Stimulated activated CD8-positive, alpha-beta memory T cell treated with anti-CD3 and anti-CD28 coated beads, Interleukin-15, amount 100 ng/mL, for 24 hours (primary cell): ENCODE data around the gene FBXO34.

Source experiments
- DNase-seq: peaks from one replicate; pipeline ENCODE4 v3.0.0-alpha.2; 2020; ENCODE audit warnings: low read depth

FBXO34 gene

GRCh38 chr14:55270832-55271571, at the start of gene FBXO34:
FBXO34 (plus strand) TSS chr14:55271421; CDS start chr14:55350391, 78,970 bp downstream.
- peak; percentile 100 for DNase-seq

GRCh38 chr14:55221968-55222367, 49.3 kb upstream of the FBXO34 start:
- no peak for DNase-seq

- DNase-seq = no peak
Observed at GRCh38 chr14:55223364-55223763, 47.9 kb upstream of the FBXO34 start.

- DNase-seq = no peak
Observed at GRCh38 chr14:55228261-55228660, 43.0 kb upstream of the FBXO34 start.

GRCh38 chr14:55233591-55233990, 37.6 kb upstream of the FBXO34 start:
- no peak for DNase-seq

- no peak for DNase-seq
Observed at GRCh38 chr14:55238019-55238680, 33.1 kb upstream of the FBXO34 start.

- DNase-seq = no peak
Observed at GRCh38 chr14:55239320-55239719, 31.9 kb upstream of the FBXO34 start.

GRCh38 chr14:55240526-55241178, 30.6 kb upstream of the FBXO34 start:
- DNase-seq = no peak

- no peak for DNase-seq
Observed at GRCh38 chr14:55241673-55242072, 29.5 kb upstream of the FBXO34 start.

- no peak for DNase-seq
Observed at GRCh38 chr14:55243386-55243785, 27.8 kb upstream of the FBXO34 start.

- no peak for DNase-seq
Observed at GRCh38 chr14:55243813-55244212, 27.4 kb upstream of the FBXO34 start.

- DNase-seq = no peak
Observed at GRCh38 chr14:55245657-55246268, 25.5 kb upstream of the FBXO34 start.

- no peak for DNase-seq
Observed at GRCh38 chr14:55248411-55248810, 22.8 kb upstream of the FBXO34 start.

- DNase-seq = no peak
Observed at GRCh38 chr14:55249423-55249822, 21.8 kb upstream of the FBXO34 start.

GRCh38 chr14:55253276-55253675, 17.9 kb upstream of the FBXO34 start:
- DNase-seq = no peak

GRCh38 chr14:55254581-55254980, 16.6 kb upstream of the FBXO34 start:
- no peak for DNase-seq

GRCh38 chr14:55255979-55256378, 15.2 kb upstream of the FBXO34 start:
- DNase-seq = no peak

GRCh38 chr14:55256586-55256985, 14.6 kb upstream of the FBXO34 start:
- no peak for DNase-seq

- DNase-seq = no peak
Observed at GRCh38 chr14:55265197-55265596, 6.0 kb upstream of the FBXO34 start.

- DNase-seq = no peak
Observed at GRCh38 chr14:55267820-55268219, 3.4 kb upstream of the FBXO34 start.

GRCh38 chr14:55271572-55272298, 514 bp downstream of the FBXO34 start:
- DNase-seq = peak; percentile 6

- DNase-seq = no peak
Observed at GRCh38 chr14:55272387-55272786, 1.2 kb downstream of the FBXO34 start.
